GM21786 (cell line): ENCODE measurements around the gene IL12RB2.

ENCODE experiments used
- ATAC-seq: cut with Tn5 transposase; IDR thresholded peaks from one replicate; pipeline ENCODE4 v1.9.1; 2021; ENCODE audit not compliant: unreplicated experiment

IL12RB2 gene

GRCh38 chr1:67307251-67308060, at the start of gene IL12RB2:
Gene IL12RB2, plus strand, starts transcription at chr1:67307873. Its CDS starts 12,496 bp downstream, at chr1:67320369.
- peak; percentile 54 for ATAC-seq

- ATAC-seq = no peak
These were observed 46.0 kb upstream of the IL12RB2 start for GRCh38 chr1:67261680-67262079.

GRCh38 chr1:67262735-67263134, 44.9 kb upstream of the IL12RB2 start:
- no peak for ATAC-seq

GRCh38 chr1:67264152-67264551, 43.5 kb upstream of the IL12RB2 start:
- ATAC-seq = no peak

GRCh38 chr1:67264899-67265298, 42.8 kb upstream of the IL12RB2 start:
- ATAC-seq = peak; percentile 52

- ATAC-seq = no peak
These were observed 38.6 kb upstream of the IL12RB2 start for GRCh38 chr1:67269061-67269460.

- no peak for ATAC-seq
These were observed 37.1 kb upstream of the IL12RB2 start for GRCh38 chr1:67270541-67270940.

- no peak for ATAC-seq
These were observed 34.1 kb upstream of the IL12RB2 start for GRCh38 chr1:67273591-67273990.

GRCh38 chr1:67274623-67275325, 32.9 kb upstream of the IL12RB2 start:
- peak; percentile 45 for ATAC-seq

GRCh38 chr1:67280696-67281095, 27.0 kb upstream of the IL12RB2 start:
- no peak for ATAC-seq

GRCh38 chr1:67281244-67281643, 26.4 kb upstream of the IL12RB2 start:
- ATAC-seq = no peak

GRCh38 chr1:67285780-67286488, 21.7 kb upstream of the IL12RB2 start:
- ATAC-seq = peak; percentile 95

GRCh38 chr1:67290236-67290635, 17.4 kb upstream of the IL12RB2 start:
- no peak for ATAC-seq

- no peak for ATAC-seq
These were observed 12.6 kb upstream of the IL12RB2 start for GRCh38 chr1:67294836-67295617.

- no peak for ATAC-seq
These were observed 8.9 kb upstream of the IL12RB2 start for GRCh38 chr1:67298762-67299161.

GRCh38 chr1:67299296-67299695, 8.4 kb upstream of the IL12RB2 start:
- no peak for ATAC-seq

- ATAC-seq = no peak
These were observed 7.1 kb upstream of the IL12RB2 start for GRCh38 chr1:67300561-67300960.

GRCh38 chr1:67304023-67304422, 3.6 kb upstream of the IL12RB2 start:
- no peak for ATAC-seq

- no peak for ATAC-seq
These were observed 1.1 kb upstream of the IL12RB2 start for GRCh38 chr1:67306547-67306946.

GRCh38 chr1:67308136-67308535, 463 bp downstream of the IL12RB2 start:
- ATAC-seq = peak; percentile 20

- no peak for ATAC-seq
These were observed 4.9 kb downstream of the IL12RB2 start for GRCh38 chr1:67312615-67313014.
